ENCODE results near the gene C1QL2.

C1QL2 gene

DNA sequence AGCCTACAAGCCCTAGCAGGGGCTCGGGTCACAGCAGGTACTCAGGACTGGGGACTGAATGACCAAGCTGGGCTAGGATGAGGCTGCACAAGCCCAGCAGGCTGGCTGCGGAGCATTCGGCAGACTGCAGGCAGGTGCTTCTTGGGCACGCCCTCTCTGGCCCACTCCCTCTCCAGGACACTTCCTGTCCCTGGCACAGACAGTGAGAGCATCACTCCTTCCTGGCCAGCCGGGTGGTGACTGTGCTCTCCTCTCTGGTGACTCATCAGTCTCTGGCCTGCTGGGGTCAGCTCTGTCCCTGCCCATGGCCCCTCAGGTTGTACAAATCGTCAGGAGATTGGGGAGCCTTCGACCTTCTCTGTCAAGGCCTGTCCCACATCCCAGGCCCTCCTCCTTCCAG is 22.5 kb downstream of the C1QL2 start:
- peak; percentile 60 for DNase-seq

DNA sequence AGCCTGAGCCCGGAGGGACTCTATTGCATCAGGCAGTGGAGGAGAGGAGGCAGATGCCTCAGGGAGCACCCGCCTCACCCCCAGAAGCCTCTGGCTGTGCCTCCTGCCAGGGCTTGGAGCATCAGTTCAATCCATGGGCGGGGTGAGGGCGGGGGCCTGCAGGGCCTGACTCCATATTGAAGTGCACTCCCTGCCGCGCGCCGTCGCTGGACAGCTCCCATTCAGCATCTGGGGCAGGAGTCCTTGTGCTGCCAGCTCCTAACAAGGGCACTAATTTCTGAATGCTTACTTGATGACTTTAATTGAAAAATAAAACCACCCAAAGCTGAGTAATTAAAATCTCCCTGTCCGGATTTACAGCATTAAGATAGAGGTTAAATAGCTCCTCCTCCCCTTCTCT is 23.8 kb downstream of the C1QL2 start:
- DNase-seq: peak; percentile 27

DNA sequence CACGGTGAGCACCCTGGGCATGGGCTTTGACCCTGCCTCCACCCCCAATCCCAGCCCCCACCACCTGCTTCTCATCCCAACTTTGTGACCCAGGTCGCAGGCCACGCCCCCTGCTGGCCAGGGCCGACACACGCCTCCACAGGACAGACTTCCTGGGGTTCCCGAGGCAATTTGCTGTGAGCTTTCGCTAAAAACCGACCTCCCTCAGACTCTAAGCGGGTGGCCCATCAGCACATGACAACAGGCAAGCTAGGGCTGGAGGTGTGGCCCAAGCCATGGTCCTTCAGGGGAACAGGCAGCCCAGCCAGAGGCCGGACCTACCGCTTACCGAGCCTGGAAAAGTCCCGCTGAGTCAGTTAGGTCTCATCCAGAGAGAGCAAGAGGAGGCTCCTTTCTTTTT is 31.9 kb downstream of the C1QL2 start:
- peak; percentile 19 for DNase-seq

DNA sequence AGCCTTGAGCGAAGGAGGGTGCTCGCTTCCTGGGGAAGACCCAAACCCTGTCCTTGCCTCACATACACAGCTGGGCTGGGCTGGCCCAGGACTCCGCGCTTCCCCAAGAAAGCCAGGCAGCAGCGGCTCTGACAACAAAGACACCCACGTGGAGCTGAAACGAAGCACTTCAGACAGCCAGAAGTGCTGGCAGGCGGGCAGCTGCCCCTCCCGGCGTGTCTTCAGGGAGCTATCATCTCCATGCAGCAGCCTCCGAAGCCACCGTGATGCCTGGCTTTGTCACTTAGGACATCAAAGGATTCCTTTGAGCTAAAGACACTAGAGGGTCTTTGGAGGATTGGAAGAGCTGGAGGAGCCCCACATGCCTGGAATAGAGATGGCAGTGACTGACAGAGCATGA is 35.2 kb downstream of the C1QL2 start:
- DNase-seq: no peak

DNA sequence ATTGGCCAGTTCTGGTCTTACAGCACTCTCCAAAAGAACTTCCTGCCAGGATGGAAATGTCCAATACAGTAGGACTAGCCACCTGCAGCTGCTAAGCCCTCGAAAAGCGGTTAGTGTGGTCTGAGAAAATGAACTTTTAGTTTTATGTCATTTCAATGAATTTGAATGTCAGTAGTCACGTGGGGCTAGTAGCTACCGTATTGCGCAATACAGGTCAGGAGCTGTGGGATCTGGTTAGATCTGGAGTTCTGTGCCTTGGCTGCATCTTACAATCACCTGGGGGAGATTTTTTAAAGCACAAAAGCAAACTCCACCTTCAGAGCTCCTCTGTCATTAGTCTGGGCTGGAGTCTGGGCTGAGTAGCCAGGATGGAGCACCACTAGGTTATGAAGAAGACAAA is 35.9 kb downstream of the C1QL2 start:
- DNase-seq: no peak

DNA sequence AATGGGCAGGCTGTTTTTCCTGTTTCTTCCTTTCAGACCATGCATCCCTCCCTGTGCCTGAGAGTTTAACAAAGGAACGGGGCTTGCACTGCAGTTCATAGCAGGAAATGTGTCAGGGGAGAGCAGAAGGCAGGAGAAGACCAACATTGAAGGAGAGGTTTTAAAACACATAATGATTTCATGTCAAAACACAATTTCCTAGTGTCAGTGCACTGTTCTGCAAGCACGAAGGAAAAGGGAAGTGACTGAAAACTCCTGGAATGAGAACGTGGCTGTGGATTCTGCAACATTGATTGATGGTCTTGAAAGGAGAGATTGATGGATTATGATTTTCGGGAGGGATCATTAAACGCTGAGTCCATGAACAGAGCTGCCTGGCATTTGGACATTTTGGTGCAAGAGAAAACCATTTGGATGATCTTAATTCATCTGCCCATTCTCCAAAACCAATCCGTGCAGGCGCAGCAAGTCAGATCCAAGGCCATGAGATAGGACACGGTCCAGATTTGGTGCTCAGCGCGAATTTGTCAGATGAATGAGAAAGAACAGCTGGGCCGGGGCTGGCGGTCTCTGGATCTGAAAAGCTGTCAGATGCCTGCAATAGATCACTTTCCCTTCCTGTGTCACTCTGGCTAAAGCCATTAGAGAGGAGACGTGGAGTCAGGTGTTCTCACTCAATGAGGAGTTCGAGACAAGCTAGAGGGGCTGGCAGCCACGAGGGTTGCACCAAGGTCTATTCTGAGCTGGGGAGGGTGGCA is 38.4 kb downstream of the C1QL2 start:
- DNase-seq: peak; percentile 39

DNA sequence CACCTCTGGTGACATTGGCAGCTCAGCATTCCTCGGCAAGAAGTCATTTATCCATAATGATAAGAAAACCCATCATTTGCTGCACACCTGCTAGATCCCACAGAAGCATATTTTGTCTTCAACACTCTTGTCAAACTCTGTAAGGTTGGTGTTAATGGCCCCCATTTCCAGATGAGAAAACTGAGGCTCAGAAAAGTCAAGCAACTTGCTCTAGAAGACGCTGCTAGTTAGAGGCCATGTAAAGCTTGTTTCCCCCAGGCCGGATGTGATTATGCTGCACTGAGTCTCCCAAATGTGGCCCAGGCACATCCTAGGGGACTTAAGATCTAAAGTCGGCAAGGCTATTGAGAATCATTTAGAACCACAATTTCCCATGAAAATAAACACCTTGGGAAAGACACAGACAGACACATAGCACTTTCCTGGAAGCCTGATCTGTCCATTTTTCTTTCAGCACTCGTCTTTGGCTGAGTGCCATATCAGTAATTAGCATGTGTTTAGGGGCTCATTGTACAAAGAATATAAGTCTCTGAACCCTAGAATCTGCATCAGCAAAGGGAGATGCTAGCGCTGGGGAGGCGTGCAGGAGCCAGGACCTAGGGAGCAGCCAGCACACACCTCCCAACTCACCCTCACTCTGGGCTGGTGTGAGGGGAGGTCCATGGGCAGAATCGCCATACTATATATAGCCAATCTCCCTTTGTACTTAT is 39.3 kb downstream of the C1QL2 start:
- peak; percentile 75 for DNase-seq

DNA sequence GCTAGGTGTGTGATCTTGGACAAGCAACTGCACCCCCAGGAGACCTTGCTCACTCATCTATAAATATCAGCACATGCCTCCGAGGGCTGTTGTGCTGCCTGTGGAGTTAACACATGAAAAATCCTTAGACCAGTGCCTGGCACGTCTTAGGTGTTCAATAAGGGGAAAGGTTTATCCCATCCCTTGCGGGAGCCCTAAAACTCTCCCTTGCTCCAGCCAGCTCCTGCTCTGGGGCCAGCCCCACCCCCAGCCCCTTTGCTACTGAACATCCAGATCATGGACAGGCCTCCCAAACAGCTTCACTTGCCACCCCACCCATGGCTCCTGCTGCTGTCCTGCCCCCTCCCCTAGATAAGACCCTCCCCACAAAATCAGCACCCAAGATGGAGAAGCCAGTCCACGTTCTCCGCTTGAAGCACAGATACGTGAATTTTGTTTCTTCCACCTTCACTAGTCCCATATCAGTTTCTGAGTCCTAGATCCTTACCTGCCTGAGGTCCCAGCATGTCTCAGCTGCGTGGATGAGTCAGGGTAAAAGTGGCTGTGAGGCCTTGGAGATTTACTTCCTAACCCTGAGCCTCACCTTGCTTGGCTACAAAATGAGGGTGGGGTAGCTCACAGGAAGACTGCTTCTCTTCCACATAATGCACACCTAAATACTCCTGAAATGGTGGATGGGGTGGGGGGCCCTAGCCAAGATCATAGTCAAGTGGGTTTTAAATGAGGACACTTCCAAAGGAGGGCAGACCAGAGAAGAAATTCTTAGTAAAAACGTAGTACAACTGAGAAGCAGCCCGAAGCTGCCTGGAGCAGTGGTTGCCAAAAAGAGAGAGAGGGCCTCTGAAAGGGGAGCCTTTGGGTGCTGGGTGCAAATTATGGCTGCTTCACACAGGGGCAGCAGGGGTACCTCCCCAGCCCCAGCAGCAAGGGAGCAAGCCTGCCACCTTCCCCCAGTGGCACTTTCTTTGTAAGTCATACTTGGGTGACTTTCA is 40.4 kb downstream of the C1QL2 start:
- no peak for DNase-seq

DNA sequence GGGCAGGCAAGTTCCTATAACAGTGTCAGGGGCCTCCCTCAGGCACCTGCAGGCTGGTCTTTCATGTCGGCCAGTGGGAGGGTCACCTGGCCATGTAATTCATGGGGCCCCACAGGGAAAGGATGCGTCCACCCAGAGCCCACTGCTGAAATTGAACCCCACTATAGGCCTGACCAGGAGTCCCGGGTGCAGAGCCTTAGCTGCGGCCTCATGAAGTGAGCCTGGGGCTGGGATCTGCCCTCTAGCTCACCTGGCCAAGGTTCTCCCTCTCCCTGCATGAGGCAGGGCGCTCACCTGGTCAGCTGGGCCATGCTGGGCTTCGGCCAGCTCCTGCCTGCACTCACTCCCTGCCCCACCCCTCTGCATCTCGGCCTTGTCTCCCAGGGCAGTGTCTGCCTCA is 41.1 kb downstream of the C1QL2 start:
- DNase-seq: no peak

DNA sequence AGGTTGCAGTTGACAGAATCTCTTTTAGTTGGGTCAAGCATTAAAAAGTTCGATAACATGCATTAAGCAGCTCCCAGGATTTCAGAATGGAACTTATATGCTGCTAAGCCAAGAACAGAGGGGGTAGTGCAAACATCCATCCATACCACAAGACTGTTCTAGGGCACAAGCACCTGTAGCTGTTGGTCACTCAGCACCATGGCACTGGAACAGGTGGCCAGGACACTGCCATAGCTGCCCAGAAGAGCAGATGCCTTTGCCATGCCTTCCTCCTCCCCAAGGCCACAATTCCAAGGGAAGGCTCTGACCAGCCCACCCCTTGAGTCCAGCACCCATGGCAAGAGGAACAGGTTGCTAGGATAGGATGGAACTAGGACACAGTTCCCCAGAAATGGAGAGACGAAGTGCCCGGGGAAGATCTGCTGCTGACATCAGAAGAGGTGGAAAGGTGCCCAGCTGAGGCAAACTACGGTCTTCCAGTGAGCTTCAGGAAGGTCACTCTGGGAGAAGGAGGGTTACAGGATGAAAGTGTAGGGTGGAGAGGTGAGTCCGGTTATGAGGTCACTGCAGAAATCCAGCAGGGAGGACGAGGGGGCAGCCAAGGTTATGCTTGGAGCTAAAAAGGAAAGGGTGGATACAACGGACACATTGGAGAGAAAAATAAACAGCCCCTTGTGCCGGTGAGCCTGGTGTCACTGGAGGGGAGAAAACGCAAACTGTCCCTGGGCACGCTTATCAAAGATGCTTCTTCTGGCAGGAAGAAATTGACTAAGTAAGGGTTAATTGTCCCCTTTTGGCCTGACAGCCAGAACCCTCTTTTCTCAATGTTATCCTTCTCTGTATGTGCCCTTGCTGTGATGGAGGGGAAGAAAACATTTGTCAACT is 41.9 kb downstream of the C1QL2 start:
- no peak for DNase-seq

DNA sequence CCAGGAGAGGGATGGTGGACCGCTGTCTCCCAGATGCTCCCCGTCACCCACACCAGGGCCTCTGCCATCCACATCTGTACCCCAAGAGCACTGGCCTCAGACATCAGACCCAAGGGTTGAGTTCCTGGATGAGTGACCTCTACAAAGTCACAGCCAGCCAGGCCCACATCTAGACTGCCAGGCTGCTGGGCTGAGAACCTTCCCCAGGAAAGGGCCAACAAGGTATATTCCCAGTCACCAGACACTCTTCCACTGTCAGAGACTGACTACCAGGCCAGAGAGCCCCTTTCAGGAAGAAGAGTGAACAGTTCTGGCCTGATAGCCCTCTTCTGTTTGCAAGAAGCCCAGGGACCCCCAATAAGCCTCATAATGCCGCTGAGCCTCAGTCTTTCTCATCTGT is 44.3 kb downstream of the C1QL2 start:
- no peak for DNase-seq

DNA sequence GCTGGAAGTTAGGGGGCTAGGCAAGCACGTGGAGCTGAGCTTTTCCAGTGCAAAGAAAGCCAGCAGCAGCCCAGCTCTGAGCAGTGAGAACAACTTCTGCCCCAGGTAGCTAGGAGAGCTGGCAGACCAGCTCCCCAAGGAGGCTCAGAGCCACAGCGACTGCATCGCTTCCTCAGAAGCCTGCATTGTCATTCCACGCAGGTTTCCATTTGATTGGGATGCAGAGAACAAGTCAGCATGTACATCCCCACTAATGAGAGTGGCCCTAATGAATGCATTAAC is 45.1 kb downstream of the C1QL2 start:
- DNase-seq: no peak

DNA sequence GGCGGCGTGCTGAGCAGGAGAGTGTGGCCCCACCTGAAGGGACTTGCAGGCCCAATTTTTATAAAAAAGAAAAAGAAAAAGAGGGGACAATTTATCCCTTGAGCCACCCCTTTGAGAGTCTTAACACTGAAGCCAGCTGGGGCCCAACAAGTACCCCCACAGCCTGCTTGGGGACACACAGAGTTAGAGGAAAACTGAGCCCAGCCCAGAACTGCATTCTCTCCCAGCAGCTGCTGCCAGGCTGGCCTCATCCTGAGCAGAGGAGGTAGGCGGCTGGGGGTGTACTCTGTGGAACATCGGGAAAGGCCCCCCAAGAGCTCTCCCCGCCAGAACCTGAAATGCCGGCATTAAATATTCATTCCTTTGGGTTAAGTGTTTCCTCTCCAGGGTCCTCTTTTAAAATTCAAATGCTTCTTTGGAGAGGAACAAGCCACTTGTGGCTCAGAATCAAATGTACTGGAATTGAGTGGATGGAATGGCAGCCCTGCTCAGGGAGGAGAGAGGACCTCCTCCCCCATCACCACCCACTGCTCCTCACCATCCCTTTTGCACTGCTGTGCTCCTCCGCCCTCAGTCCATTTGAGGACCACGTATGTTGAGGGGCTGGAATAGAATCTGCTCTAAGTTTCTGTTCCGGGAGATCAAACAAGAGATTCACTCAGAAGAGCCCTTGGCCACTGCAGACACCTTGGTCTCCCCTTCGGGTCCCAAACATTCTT is 45.6 kb downstream of the C1QL2 start:
- DNase-seq: no peak

DNA sequence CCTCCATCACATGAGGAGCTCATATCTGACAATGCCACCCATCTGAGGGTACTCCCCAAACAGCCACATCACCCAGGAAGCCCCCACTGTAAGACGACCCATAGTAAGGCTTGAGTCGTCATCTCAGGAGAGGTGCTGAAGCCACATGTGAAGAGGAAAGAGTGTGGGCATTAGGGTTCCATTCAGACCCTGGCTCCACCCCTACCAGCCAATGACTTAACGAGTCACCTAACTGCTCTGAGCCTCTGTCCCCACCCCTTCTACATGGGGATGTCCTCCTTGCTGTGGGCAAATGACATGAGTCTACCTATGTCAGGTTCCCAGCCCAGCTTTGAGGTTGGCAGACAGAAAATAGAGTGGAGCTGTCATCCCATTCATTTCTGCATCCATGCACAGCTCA is 46.3 kb downstream of the C1QL2 start:
- no peak for DNase-seq

DNA sequence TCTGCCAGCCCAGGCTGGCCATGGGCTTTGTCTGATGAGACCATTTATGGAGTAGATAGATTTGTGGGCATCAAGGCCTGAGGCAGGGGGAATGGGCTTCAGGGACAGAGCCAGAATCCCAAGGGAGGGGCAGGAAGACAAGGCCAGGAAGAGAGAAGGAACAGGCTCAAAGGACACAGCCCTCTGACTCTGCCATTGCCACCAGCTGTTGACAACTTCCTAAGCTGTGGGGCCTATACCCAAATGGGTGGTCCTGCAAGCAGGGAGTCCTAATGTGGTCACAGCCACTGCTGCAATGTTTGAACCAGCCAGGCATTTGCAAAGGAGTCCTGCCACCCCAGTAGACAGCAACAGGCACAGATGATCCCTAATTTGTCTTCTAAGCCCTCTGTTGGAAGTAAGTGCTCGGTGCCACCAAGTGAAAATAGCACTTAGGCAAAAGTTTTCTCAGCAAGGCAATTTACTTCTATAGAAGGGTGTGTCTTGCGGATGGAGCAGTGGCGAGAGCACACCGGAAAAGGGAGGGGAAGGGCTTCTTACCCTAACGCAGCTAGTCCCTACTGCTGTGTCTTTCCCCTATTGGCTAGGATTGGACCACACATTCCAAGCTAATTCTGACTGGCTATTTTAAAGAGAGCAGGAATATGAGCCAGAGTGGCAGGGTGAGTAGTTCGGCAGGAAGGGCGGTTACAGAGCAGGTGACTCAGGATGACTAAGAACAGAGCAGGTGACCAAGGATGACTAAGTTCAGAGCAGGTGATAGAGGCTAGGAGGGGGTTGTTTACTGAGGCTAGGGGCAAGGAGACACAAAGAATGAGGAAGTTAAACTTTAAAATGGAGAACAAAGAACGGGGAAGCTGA is 47.2 kb downstream of the C1QL2 start:
- DNase-seq: no peak

DNA sequence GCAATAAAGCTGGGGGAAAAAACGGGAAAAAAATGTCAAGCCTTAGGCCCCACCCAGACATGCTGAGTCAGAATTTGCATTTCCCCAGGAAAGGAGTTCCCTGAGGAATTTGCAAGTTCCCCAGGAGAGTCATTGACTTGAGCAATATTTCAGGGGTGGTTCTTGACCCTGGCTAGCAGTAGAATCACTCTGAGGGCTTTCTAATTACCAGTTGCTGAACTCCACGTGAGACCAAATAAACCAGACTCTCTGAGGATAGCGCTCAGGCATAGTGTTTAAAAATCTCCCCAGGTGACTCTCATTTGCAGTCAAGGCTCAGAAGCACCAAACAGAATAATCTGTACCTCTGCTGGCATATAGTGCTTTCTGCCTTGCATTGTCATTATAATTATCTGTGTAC is 48.7 kb downstream of the C1QL2 start:
- DNase-seq: peak; percentile 90

DNA sequence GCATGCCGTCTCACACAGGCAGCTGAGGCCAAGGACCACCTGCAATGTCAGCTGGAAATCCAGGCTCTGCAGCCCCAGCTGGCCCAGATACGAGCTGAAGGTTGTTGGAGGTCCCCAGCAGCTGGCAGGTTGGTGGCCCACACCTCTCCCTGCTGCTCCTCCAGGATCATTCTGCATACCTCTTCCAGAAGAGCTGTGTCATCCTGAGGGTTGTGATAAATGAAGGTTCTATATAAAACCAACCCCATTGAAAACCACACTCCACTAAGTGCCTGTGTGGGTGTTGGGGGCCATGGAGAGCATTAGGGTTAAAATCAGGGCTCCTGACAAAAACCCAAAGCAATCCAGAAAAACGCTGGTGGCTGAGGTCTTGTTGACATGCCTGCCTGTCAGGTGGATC is 50.4 kb downstream of the C1QL2 start:
- no peak for DNase-seq

DNA sequence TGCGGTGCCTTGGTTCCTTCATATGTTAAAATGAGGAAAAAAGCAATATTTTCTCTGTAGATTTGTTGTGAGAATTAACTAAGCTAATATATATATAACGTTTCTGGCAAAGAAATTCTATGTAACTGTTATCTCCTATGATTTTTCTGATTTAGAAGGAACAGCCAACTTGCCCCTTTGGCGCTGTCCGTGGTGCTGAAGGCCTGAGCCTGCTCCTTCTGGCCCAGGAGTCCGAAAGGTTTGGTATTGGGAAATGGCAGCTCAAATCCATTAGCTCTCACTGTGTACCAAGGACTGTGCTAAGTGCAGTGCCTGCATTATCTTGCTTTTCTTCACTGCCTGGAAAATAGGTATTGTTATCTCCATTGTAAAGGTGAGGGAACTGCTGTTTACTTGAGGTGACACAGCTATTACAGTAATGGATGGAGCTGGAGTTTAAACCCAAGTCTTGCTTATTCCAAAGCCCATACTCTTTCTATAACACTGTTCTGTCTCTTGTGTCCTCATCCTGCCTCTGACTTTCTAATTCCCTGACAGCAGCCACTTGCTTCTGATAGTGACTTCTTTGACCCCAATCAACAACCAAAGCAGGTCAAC is 52.2 kb downstream of the C1QL2 start:
- no peak for DNase-seq

All from NCI-H69 (cell line).